ENCODE data around the gene GANC. TPM values are rescaled to one million over a fixed set of nuclear protein-coding genes. Genes with fewer than 3 reads are reported as not detected.

Gene GANC
- total RNA-seq, 1 donor from 2014 or later = 12.5 TPM

DNA sequence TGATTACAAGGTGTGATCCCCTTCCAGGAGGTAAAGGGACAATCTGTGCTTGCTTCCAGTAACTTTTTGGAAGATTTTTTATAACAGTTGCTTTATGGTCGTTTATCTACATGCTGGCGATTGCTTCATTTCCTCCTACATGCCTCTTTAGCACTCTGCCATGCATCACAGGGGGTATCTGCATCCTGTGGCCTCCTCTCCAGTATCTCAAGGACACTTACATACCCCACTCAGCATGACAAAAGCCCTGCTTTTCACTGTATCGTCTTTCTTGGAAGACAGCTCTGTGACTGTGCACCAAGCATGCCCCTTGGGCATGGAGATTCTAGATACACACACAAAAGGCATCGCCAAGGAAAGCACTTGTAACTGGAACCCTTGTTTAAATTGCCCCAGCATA is 111.6 kb downstream of the GANC start:
- TF ChIP-seq EZH2 (IDR thresholded peaks at IDR 0.05; ENCODE audit: insufficient read depth, low read length) = no peak
- TF ChIP-seq, protein P1, sequence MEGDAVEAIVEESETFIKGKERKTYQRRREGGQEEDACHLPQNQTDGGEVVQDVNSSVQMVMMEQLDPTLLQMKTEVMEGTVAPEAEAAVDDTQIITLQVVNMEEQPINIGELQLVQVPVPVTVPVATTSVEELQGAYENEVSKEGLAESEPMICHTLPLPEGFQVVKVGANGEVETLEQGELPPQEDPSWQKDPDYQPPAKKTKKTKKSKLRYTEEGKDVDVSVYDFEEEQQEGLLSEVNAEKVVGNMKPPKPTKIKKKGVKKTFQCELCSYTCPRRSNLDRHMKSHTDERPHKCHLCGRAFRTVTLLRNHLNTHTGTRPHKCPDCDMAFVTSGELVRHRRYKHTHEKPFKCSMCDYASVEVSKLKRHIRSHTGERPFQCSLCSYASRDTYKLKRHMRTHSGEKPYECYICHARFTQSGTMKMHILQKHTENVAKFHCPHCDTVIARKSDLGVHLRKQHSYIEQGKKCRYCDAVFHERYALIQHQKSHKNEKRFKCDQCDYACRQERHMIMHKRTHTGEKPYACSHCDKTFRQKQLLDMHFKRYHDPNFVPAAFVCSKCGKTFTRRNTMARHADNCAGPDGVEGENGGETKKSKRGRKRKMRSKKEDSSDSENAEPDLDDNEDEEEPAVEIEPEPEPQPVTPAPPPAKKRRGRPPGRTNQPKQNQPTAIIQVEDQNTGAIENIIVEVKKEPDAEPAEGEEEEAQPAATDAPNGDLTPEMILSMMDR (IDR thresholded peaks at IDR 0.05; ENCODE audit: insufficient read depth, low read depth, low read length) = no peak
- H3K4me3 Mint-ChIP-seq (ENCODE audit: unreplicated experiment) = no peak overlapping the region

DNA sequence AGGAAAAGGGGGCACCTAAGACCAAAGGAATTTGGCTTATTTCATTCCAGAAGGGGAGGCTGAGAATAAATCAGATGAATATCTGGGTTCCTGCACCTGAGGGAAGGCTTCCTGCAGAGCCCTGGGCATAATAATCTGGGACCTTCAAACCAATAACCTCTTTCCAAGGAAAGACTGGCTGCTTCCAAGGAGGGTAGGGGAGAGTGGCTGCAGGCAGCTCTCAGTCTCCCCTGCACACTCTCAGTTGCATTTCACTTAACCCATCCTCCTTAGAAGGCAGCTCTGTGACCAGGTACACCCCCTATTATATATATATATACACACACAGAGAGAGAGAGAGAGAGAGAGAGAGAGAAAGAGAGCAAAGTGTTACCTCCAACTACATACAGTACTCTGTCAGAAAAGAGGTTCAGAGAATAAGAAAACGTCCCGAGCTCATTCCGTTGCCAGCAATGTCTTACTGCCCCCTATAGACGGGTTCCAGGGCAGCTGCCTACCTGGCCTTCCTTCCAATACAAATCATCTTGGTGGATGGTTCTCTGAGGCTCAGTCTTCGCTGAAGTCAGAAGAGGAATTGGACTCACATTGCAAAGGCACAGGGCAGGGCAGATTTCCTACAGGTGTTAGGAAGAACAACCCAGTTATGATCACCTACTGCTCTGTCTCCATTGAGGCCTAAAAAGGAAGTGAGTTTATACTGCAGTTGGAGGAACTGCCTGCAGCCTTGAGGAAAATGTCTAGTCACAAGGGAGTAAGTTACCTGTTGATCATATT is 112.4 kb downstream of the GANC start:
- Histone ChIP-seq H3K9ac (ENCODE audit: low read length) (no peak overlapping the region), H3K79me2 (ENCODE audit: insufficient read depth, low read length) (no peaks in the 10 kb centered on the region), H4K20me1 (ENCODE audit: insufficient read depth, low read length) (no peaks in the 10 kb centered on the region), H3K27me3 (ENCODE audit: insufficient read depth, low read length) (no peaks in the 10 kb centered on the region), H3K9me3 (ENCODE audit: insufficient read depth, low read depth, low read length) (peaks cover 2% of the 10 kb centered on the region), H3K4me2 (ENCODE audit: low read length) (no peak overlapping the region), H3K4me3 (ENCODE audit: insufficient read depth, low read depth, low read length) (no peak overlapping the region), H2AFZ (ENCODE audit: low read depth, low read length) (no peak overlapping the region), H3K36me3 (ENCODE audit: insufficient read depth, low read length) (no peaks in the 10 kb centered on the region), H3K27ac (ENCODE audit: low read depth, low read length) (no peak overlapping the region), H3K4me1 (ENCODE audit: insufficient read depth, low read length) (no peaks in the 10 kb centered on the region)
- peak; percentile 10 for DNase-seq (ENCODE audit: low read depth)
- no peak for FAIRE-seq
- H3K27me3 Mint-ChIP-seq (ENCODE audit: low read depth, unreplicated experiment) = peaks cover 10% of the 10 kb centered on the region
- H3K9me3 Mint-ChIP-seq (ENCODE audit: unreplicated experiment) = no peaks in the 10 kb centered on the region
- H3K4me1 Mint-ChIP-seq (ENCODE audit: low read depth, unreplicated experiment) = peaks cover 5% of the 10 kb centered on the region
- peaks cover 6% of the 10 kb centered on the region for H3K36me3 Mint-ChIP-seq (ENCODE audit: low read depth, unreplicated experiment)
- no peak overlapping the region for H3K4me3 Mint-ChIP-seq (ENCODE audit: unreplicated experiment)
- TF ChIP-seq EZH2 (IDR thresholded peaks at IDR 0.05; ENCODE audit: insufficient read depth, low read length) = no peak
- TF ChIP-seq, protein P1 (IDR thresholded peaks at IDR 0.05; ENCODE audit: insufficient read depth, low read depth, low read length) = peak; percentile 67
- H3K27ac Mint-ChIP-seq (ENCODE audit: unreplicated experiment) = no peak overlapping the region

More for the DNA sequence above, 111.6 kb downstream of the GANC start:
- FAIRE-seq = no peak
- Histone ChIP-seq H3K9ac (ENCODE audit: low read length) (no peak overlapping the region), H3K4me2 (ENCODE audit: low read length) (no peak overlapping the region), H3K4me3 (ENCODE audit: insufficient read depth, low read depth, low read length) (no peak overlapping the region), H3K79me2 (ENCODE audit: insufficient read depth, low read length) (no peaks in the 10 kb centered on the region), H3K27ac (ENCODE audit: low read depth, low read length) (no peak overlapping the region), H3K27me3 (ENCODE audit: insufficient read depth, low read length) (no peaks in the 10 kb centered on the region), H4K20me1 (ENCODE audit: insufficient read depth, low read length) (no peaks in the 10 kb centered on the region), H3K36me3 (ENCODE audit: insufficient read depth, low read length) (no peaks in the 10 kb centered on the region), H3K9me3 (ENCODE audit: insufficient read depth, low read depth, low read length) (peaks cover 2% of the 10 kb centered on the region), H3K4me1 (ENCODE audit: insufficient read depth, low read length) (no peaks in the 10 kb centered on the region), H2AFZ (ENCODE audit: low read depth, low read length) (no peak overlapping the region)
- DNase-seq (ENCODE audit: low read depth) = no peak
- Mint-ChIP-seq H3K36me3 (ENCODE audit: low read depth, unreplicated experiment) (peaks cover 2% of the 10 kb centered on the region), H3K27me3 (ENCODE audit: low read depth, unreplicated experiment) (peaks cover 10% of the 10 kb centered on the region), H3K4me1 (ENCODE audit: low read depth, unreplicated experiment) (peaks cover 5% of the 10 kb centered on the region), H3K27ac (ENCODE audit: unreplicated experiment) (no peak overlapping the region), H3K9me3 (ENCODE audit: unreplicated experiment) (no peaks in the 10 kb centered on the region)
